GM23338 (cell line): Measurements from ENCODE around the gene LOXHD1. TPM values are rescaled to one million over a fixed set of nuclear protein-coding genes. Genes with fewer than 3 reads are reported as not detected.

Experiments
- EZH2 ChIP-seq: fragments of 200-600 bp; sonication (generic); IDR thresholded peaks from one replicate; pipeline ENCODE4 v1.8.0; 2017; ENCODE audit warnings: antibody characterized with exemption, mild to moderate bottlenecking, low read depth; ENCODE audit not compliant: unreplicated experiment
- JUNB ChIP-seq: IDR thresholded peaks from one replicate; pipeline ENCODE4 v1.6.1; 2016; ENCODE audit warnings: antibody characterized with exemption; ENCODE audit not compliant: unreplicated experiment
- NANOG ChIP-seq: IDR thresholded peaks from 2 replicates; pipeline ENCODE4 v1.6.1; 2016; ENCODE audit warnings: antibody characterized with exemption, borderline replicate concordance
- POLR2AphosphoS5 ChIP-seq: IDR thresholded peaks from 2 replicates; pipeline ENCODE4 v1.6.1; 2016; ENCODE audit warnings: antibody characterized with exemption, low read depth
- STAT1 ChIP-seq: IDR thresholded peaks from one replicate; pipeline ENCODE4 v1.6.1; 2016; ENCODE audit warnings: antibody characterized with exemption; ENCODE audit not compliant: unreplicated experiment
- ZNF114 ChIP-seq: fragments of 250-450 bp; sonication (Bioruptor Pico); IDR thresholded peaks from 2 replicates; pipeline ENCODE4 v1.5.0; 2020; ENCODE audit warnings: mild to moderate bottlenecking, moderate library complexity
- ZNF331 ChIP-seq: fragments of 250-450 bp; sonication (Bioruptor Pico); IDR thresholded peaks from 2 replicates; pipeline ENCODE4 v1.5.0; 2020; ENCODE audit warnings: low read depth, mild to moderate bottlenecking, moderate library complexity
- ZNF462 ChIP-seq: fragments of 250-450 bp; sonication (Bioruptor Pico); IDR thresholded peaks from 2 replicates; pipeline ENCODE4 v1.5.0; 2020; ENCODE audit warnings: mild to moderate bottlenecking, moderate library complexity
- polyA plus RNA-seq: library from polyadenylated mRNA; unstranded; fragments of >200 nt; fragmentation: Nextera tagmentation; extraction: Ambion mirVana; gene quantifications from 2 replicates; pipeline ENCODE4 v1.2.1, GENCODE V29; 2016
- total RNA-seq: library from RNA; depleted of rRNA; stranded (reverse); fragments of >200 nt; shearing (Covaris generic); gene quantifications from 2 replicates; pipeline ENCODE4 v1.2.3, GENCODE V29; 2014
- TF ChIP-seq, protein P1 (sequence below): IDR thresholded peaks from 2 replicates; pipeline ENCODE4 v1.6.1; 2016; ENCODE audit warnings: antibody characterized with exemption
- TF ChIP-seq, protein P2 (sequence below), 2 experiments: fragments of 200-600 bp in 1 of 2; sonication (generic) in 1 of 2; conservative IDR thresholded peaks; 2 replicates each; pipeline versions ENCODE4 v1.5.1 to v1.6.1; 2016 to 2017; ENCODE audit warnings: antibody characterized with exemption in 2 of 2, low read depth in 2 of 2, mild to moderate bottlenecking in 2 of 2, moderate library complexity in 1 of 2

LOXHD1 gene
- total and polyA plus RNA-seq, 2 experiments from 2014 or later = 0.17 TPM; not detected in 1

- TF ChIP-seq ZNF462 (no peak), NANOG (no peak), JUNB (no peak), ZNF114 (CRISPR knock-in tag) (no peak), STAT1 (no peak), POLR2AphosphoS5 (no peak), EZH2 (no peak), ZNF331 (CRISPR knock-in tag) (no peak)
- TF ChIP-seq, protein P1, sequence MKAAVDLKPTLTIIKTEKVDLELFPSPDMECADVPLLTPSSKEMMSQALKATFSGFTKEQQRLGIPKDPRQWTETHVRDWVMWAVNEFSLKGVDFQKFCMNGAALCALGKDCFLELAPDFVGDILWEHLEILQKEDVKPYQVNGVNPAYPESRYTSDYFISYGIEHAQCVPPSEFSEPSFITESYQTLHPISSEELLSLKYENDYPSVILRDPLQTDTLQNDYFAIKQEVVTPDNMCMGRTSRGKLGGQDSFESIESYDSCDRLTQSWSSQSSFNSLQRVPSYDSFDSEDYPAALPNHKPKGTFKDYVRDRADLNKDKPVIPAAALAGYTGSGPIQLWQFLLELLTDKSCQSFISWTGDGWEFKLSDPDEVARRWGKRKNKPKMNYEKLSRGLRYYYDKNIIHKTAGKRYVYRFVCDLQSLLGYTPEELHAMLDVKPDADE = no peak
- TF ChIP-seq, protein P2, sequence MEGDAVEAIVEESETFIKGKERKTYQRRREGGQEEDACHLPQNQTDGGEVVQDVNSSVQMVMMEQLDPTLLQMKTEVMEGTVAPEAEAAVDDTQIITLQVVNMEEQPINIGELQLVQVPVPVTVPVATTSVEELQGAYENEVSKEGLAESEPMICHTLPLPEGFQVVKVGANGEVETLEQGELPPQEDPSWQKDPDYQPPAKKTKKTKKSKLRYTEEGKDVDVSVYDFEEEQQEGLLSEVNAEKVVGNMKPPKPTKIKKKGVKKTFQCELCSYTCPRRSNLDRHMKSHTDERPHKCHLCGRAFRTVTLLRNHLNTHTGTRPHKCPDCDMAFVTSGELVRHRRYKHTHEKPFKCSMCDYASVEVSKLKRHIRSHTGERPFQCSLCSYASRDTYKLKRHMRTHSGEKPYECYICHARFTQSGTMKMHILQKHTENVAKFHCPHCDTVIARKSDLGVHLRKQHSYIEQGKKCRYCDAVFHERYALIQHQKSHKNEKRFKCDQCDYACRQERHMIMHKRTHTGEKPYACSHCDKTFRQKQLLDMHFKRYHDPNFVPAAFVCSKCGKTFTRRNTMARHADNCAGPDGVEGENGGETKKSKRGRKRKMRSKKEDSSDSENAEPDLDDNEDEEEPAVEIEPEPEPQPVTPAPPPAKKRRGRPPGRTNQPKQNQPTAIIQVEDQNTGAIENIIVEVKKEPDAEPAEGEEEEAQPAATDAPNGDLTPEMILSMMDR (conservative IDR thresholded peaks at IDR 0.05; ENCODE audit: low read depth in 2 of 2) = no peak
Measured at GRCh38 chr18:46541626-46542189, 115.3 kb downstream of the LOXHD1 start (continued).
